ENCODE data around the gene RBFOX1. TPM values are rescaled to one million over a fixed set of nuclear protein-coding genes. Genes with fewer than 3 reads are reported as not detected.

The RBFOX1 gene
- total RNA-seq, 2 donors from 2014 or later, result 30.4 to 33.0 TPM

GRCh38 chr16:7638306-7638705 lies 305.7 kb downstream of the RBFOX1 start:
- TF ChIP-seq CTCF (IDR thresholded peaks at IDR 0.05), result no peak
- H3K27me3 ChIP-seq, result no peaks in the 10 kb centered on the region
- no peaks in the 10 kb centered on the region for H3K4me1 ChIP-seq
- no peak for DNase-seq (ENCODE audit: low spot score)
- H3K36me3 ChIP-seq, result no peaks in the 10 kb centered on the region
- H3K4me3 ChIP-seq, result no peak overlapping the region
- no peaks in the 10 kb centered on the region for H3K9me3 ChIP-seq
- H3K27ac ChIP-seq, result no peak overlapping the region

DNA sequence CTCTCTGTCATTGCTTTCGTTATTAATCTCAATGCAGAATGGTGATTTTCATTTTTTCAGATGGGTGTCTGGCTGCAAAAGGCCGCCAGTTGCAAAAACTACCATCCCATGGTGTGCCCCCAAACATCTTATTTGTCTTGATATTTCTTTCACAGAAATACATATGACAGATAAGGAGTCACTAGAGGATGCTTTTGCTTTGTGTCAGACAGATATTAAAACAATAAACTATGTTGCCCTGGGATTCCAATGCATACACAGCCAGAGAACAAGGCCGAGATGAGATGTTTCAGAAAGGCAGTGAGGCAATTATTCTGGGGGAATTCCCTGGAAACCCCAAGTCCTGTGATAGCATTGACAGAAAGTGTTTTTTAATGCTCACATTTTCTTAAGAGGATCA lies 307.7 kb downstream of the RBFOX1 start:
- Histone ChIP-seq H3K9me3 (no peaks in the 10 kb centered on the region), H3K27ac (no peak overlapping the region), H3K4me1 (no peaks in the 10 kb centered on the region), H3K4me3 (no peak overlapping the region), H3K36me3 (no peaks in the 10 kb centered on the region), H3K27me3 (no peaks in the 10 kb centered on the region)
- TF ChIP-seq CTCF (IDR thresholded peaks at IDR 0.05), result no peak
- no peak for DNase-seq (ENCODE audit: low spot score)

GRCh38 chr16:7644176-7644575 lies 311.5 kb downstream of the RBFOX1 start:
- H3K4me3 ChIP-seq, result no peak overlapping the region
- TF ChIP-seq CTCF (IDR thresholded peaks at IDR 0.05), result no peak
- H3K36me3 ChIP-seq, result no peaks in the 10 kb centered on the region
- H3K4me1 ChIP-seq, result no peaks in the 10 kb centered on the region
- no peak for DNase-seq (ENCODE audit: low spot score)
- H3K27me3 ChIP-seq, result no peaks in the 10 kb centered on the region
- no peak overlapping the region for H3K27ac ChIP-seq
- no peaks in the 10 kb centered on the region for H3K9me3 ChIP-seq

DNA sequence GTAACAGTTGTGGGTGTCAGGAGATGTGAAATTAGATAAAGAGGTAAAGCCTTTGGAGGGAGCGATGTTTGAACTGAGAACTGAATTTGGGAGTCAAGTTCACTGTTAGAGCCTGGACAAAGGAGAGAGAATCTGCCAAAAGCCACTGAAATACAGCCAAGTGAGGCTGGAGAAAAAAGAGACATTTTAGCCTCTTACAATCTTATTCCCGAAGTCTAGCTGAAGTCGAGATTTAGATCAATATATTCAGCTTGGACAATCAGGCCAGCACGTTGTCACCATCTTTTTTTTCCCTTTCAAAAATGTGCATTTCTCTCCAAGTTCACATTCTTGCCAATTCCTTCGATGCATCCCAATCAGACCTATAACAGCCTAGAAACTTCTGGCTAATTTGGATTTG lies 312.2 kb downstream of the RBFOX1 start:
- no peak for DNase-seq (ENCODE audit: low spot score)
- Histone ChIP-seq H3K4me1 (no peaks in the 10 kb centered on the region), H3K9me3 (no peaks in the 10 kb centered on the region)

GRCh38 chr16:7646821-7647500 lies 314.3 kb downstream of the RBFOX1 start:
- Histone ChIP-seq H3K27ac (no peak overlapping the region), H3K27me3 (no peaks in the 10 kb centered on the region), H3K9me3 (no peaks in the 10 kb centered on the region), H3K36me3 (no peaks in the 10 kb centered on the region), H3K4me3 (no peak overlapping the region), H3K4me1 (no peaks in the 10 kb centered on the region)
- DNase-seq (ENCODE audit: low spot score), result no peak
- TF ChIP-seq CTCF (IDR thresholded peaks at IDR 0.05), result no peak

More for the DNA sequence above, 312.2 kb downstream of the RBFOX1 start:
- Histone ChIP-seq H3K4me3 (no peak overlapping the region), H3K27ac (no peak overlapping the region), H3K36me3 (no peaks in the 10 kb centered on the region), H3K27me3 (no peaks in the 10 kb centered on the region)
- no peak for TF ChIP-seq CTCF (IDR thresholded peaks at IDR 0.05)

- H3K36me3 ChIP-seq, result no peaks in the 10 kb centered on the region
- no peak for DNase-seq (ENCODE audit: low spot score)
- H3K4me3 ChIP-seq, result no peak overlapping the region
- TF ChIP-seq CTCF (IDR thresholded peaks at IDR 0.05), result no peak
- H3K27ac ChIP-seq, result no peak overlapping the region
- H3K27me3 ChIP-seq, result no peaks in the 10 kb centered on the region
- no peaks in the 10 kb centered on the region for H3K4me1 ChIP-seq
- no peaks in the 10 kb centered on the region for H3K9me3 ChIP-seq
Measured at GRCh38 chr16:7650431-7650830, 317.8 kb downstream of the RBFOX1 start.

Measured in right atrium auricular region (tissue), 2 donors.